Hepatocyte (in vitro differentiated cells): ENCODE data around the gene ZNF79. TPM values are rescaled to one million over a fixed set of nuclear protein-coding genes. Genes with fewer than 3 reads are reported as not detected.

Experiments
- DNase-seq: peaks from one replicate; pipeline ENCODE4 v3.0.0-alpha.2; 2016; ENCODE audit warnings: low spot score
- H2AFZ ChIP-seq: fragments of 200-600 bp; sonication (generic); 2 replicates; pipeline ENCODE4 v1.6.0; 2016; ENCODE audit warnings: antibody characterized with exemption, mild to moderate bottlenecking
- H3K27ac ChIP-seq: fragments of 200-600 bp; sonication (generic); 2 replicates; pipeline ENCODE4 v1.5.1; 2016; ENCODE audit warnings: mild to moderate bottlenecking
- H3K27me3 ChIP-seq: fragments of 200-600 bp; sonication (generic); 2 replicates; pipeline ENCODE4 v1.6.1; 2016
- H3K36me3 ChIP-seq: fragments of 200-600 bp; sonication (generic); replicated peaks from 2 replicates; pipeline ENCODE4 v1.5.1; 2016; ENCODE audit warnings: low read depth; ENCODE audit not compliant: insufficient read depth
- H3K4me1 ChIP-seq: fragments of 200-600 bp; sonication (generic); 2 replicates; pipeline ENCODE4 v1.5.1; 2016; ENCODE audit warnings: mild to moderate bottlenecking, moderate library complexity; ENCODE audit not compliant: insufficient read depth
- H3K4me2 ChIP-seq: fragments of 200-600 bp; sonication (generic); 2 replicates; pipeline ENCODE4 v1.6.0; 2016
- H3K4me3 ChIP-seq: fragments of 200-600 bp; sonication (generic); 2 replicates; pipeline ENCODE4 v1.5.1; 2016; ENCODE audit warnings: mild to moderate bottlenecking
- H3K79me2 ChIP-seq: fragments of 200-600 bp; sonication (generic); 2 replicates; pipeline ENCODE4 v1.6.0; 2017; ENCODE audit warnings: mild to moderate bottlenecking
- H3K9me2 ChIP-seq: fragments of 200-600 bp; sonication (generic); replicated peaks from 2 replicates; pipeline ENCODE4 v1.6.0; 2017; ENCODE audit warnings: mild to moderate bottlenecking; ENCODE audit not compliant: insufficient read depth
- H3K9me3 ChIP-seq: fragments of 200-600 bp; sonication (generic); 2 replicates; pipeline ENCODE4 v1.5.1; 2016; ENCODE audit warnings: low read depth, mild to moderate bottlenecking
- H4K20me1 ChIP-seq: fragments of 200-600 bp; sonication (generic); 2 replicates; pipeline ENCODE4 v1.6.0; 2016; ENCODE audit warnings: mild to moderate bottlenecking; ENCODE audit not compliant: insufficient read depth, poor library complexity, severe bottlenecking
- EZH2 ChIP-seq: fragments of 200-600 bp; sonication (generic); IDR thresholded peaks from 2 replicates; pipeline ENCODE4 v1.6.1; 2016; ENCODE audit warnings: antibody characterized with exemption, mild to moderate bottlenecking, borderline replicate concordance
- EZH2phosphoT487 ChIP-seq: fragments of 200-600 bp; sonication (generic); IDR thresholded peaks from one replicate; pipeline ENCODE4 v1.6.1; 2018; ENCODE audit warnings: antibody characterized with exemption, mild to moderate bottlenecking, low read depth, moderate library complexity; ENCODE audit not compliant: unreplicated experiment, severe bottlenecking
- WGBS: methylation state at CpG from one replicate; pipeline ENCODE4 v1.1.6; 2016; ENCODE audit warnings: low lambda C conversion rate; ENCODE audit errors: missing lambda C conversion rate; 5-methylcytosine and 5-hydroxymethylcytosine counted together
- polyA plus RNA-seq: library from polyadenylated mRNA; unstranded; fragments of >200 nt; fragmentation: Nextera tagmentation; extraction: Ambion mirVana; gene quantifications from 2 replicates; pipeline ENCODE4 v1.2.1, GENCODE V29; 2016
- total RNA-seq: library from RNA; depleted of rRNA; stranded (reverse); fragments of >200 nt; gene quantifications from 2 replicates; pipeline ENCODE4 v1.2.3, GENCODE V29; 2014
- TF ChIP-seq, protein P1 (sequence below): fragments of 200-600 bp; sonication (generic); IDR thresholded peaks from 2 replicates; pipeline ENCODE4 v1.5.1; 2016; ENCODE audit warnings: antibody characterized with exemption, mild to moderate bottlenecking; ENCODE audit not compliant: poor library complexity

Gene ZNF79
- total and polyA plus RNA-seq, 2 experiments from 2014 or later = 6.0 to 9.0 TPM

DNA sequence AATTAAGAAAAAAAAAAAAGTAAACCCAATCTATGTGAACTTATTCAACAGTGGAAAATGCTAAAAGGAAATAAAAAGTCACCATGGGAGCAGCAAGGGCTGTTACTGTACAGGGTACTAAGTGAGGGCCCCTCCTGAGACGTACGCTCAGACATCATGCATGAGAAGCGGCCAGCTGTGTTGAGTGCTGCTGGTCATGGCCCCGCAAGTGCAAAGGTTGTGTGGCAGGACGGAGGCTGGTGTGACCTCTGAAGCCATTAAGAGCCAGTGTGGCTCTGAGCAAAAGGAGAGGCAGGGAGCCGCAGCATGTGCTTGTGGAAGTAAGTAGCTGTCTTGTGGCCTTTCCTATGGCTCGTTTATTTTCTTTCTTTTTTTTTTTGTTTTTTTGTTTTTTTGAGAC, 3.1 kb upstream of the ZNF79 start:
- Histone ChIP-seq H3K4me3 (no peak overlapping the region), H2AFZ (no peak overlapping the region), H3K79me2 (peaks cover 38% of the 10 kb centered on the region), H3K9me3 (no peaks in the 10 kb centered on the region), H3K9me2 (no peaks in the 10 kb centered on the region), H3K27ac (peak overlapping the region; percentile 23), H3K4me2 (no peak overlapping the region), H3K36me3 (no peaks in the 10 kb centered on the region), H3K4me1 (peaks cover 22% of the 10 kb centered on the region), H3K27me3 (no peaks in the 10 kb centered on the region), H4K20me1 (no peaks in the 10 kb centered on the region)
- 88% methylated on average over 7 of the region's 7 CpGs for WGBS
- no peak for DNase-seq
- TF ChIP-seq EZH2phosphoT487 (no peak), EZH2 (no peak)
- TF ChIP-seq, protein P1, sequence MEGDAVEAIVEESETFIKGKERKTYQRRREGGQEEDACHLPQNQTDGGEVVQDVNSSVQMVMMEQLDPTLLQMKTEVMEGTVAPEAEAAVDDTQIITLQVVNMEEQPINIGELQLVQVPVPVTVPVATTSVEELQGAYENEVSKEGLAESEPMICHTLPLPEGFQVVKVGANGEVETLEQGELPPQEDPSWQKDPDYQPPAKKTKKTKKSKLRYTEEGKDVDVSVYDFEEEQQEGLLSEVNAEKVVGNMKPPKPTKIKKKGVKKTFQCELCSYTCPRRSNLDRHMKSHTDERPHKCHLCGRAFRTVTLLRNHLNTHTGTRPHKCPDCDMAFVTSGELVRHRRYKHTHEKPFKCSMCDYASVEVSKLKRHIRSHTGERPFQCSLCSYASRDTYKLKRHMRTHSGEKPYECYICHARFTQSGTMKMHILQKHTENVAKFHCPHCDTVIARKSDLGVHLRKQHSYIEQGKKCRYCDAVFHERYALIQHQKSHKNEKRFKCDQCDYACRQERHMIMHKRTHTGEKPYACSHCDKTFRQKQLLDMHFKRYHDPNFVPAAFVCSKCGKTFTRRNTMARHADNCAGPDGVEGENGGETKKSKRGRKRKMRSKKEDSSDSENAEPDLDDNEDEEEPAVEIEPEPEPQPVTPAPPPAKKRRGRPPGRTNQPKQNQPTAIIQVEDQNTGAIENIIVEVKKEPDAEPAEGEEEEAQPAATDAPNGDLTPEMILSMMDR = no peak

DNA sequence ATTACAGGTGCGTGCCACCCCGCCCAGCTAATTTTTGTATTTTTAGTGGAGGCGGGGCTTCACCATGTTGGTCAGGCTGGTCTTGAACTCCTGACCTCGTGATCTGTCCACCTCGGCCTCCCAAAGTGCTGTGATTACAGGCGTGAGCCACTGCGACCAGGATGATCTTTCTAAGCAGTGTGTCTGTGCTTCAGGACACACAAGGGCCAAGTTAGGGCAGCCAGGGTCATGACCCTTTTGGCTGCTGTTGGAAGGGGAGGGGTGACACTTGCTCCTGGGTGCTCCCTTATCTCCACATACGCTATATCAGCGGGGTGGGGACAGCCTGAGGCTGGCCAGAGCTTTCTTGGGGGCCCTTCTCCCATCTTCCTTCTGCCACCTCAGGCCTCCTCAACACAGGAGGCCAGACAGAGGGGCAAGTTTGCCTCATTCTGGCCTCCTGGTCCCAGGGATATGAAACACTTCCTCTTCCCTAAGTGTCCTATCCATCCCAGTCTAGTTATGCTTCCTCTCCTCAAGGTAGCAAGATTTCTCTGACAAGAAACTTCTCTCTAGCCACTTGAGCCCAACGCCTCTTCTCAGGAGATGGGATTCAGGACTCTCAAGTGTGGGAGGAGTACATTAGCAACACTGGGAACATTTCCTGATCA, 1.9 kb upstream of the ZNF79 start:
- no peaks in the 10 kb centered on the region for H4K20me1 ChIP-seq
- H3K27me3 ChIP-seq = no peaks in the 10 kb centered on the region
- peak overlapping the region; percentile 50 for H3K4me3 ChIP-seq
- no peaks in the 10 kb centered on the region for H3K9me3 ChIP-seq
- H3K27ac ChIP-seq = peak overlapping the region; percentile 90
- H3K79me2 ChIP-seq = peaks cover 50% of the 10 kb centered on the region
- no peak for DNase-seq
- TF ChIP-seq EZH2 = no peak
- TF ChIP-seq EZH2phosphoT487 = no peak
- TF ChIP-seq, protein P1 = no peak
- WGBS = 88% methylated on average over 10 of the region's 10 CpGs
- H3K4me1 ChIP-seq = peaks cover 22% of the 10 kb centered on the region
- no peaks in the 10 kb centered on the region for H3K36me3 ChIP-seq
- no peaks in the 10 kb centered on the region for H3K9me2 ChIP-seq
- no peak overlapping the region for H2AFZ ChIP-seq
- peak overlapping the region; percentile 94 for H3K4me2 ChIP-seq

DNA sequence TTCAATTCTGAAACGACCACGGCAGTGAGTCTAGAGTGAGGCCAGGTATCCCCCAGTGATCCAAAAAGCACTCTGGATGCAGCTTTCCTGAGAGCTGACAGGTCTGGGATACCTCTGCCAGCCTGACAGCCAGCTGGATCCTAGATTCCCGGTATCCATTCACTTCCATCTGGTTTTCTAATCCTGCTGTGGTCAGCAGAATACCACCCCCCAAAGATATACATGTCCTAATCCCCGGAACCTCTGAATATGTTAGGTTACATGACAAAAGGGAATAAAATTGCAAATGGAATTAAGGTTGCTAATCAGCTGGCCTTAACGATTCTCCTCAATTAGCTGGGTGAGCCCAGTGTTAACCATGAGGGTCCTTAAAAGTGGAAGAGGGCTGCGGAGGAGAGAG, 1.4 kb upstream of the ZNF79 start:
- Histone ChIP-seq H3K79me2 (peaks cover 55% of the 10 kb centered on the region), H3K36me3 (no peaks in the 10 kb centered on the region), H3K9me2 (no peaks in the 10 kb centered on the region), H2AFZ (no peak overlapping the region), H3K27me3 (no peaks in the 10 kb centered on the region), H4K20me1 (no peaks in the 10 kb centered on the region), H3K27ac (peak overlapping the region; percentile 90), H3K4me1 (peaks cover 22% of the 10 kb centered on the region), H3K4me3 (peak overlapping the region; percentile 50), H3K9me3 (no peaks in the 10 kb centered on the region), H3K4me2 (peak overlapping the region; percentile 94)
- no peak for TF ChIP-seq EZH2phosphoT487
- TF ChIP-seq, protein P1 = no peak
- TF ChIP-seq EZH2 = no peak
- 51% methylated on average over 6 of the region's 6 CpGs for WGBS
- DNase-seq = no peak
